Transverse colon (tissue), 4 donors: ENCODE data around the gene MYZAP. TPM values are rescaled to one million over a fixed set of nuclear protein-coding genes. Genes with fewer than 3 reads are reported as not detected.

Experiments used
- DNase-seq: peaks from one replicate; pipeline ENCODE4 v3.0.0-alpha.2; 2019
- H3K27ac ChIP-seq, 4 donors: fragments of 200-600 bp; sonication (generic); 2 replicates each; pipeline ENCODE4 v1.5.1; 2016 to 2018; ENCODE audit warnings: inconsistent platforms in 4 of 4
- H3K27me3 ChIP-seq: fragments of 200-600 bp; sonication (generic); 2 replicates; pipeline ENCODE4 v1.5.1; 2017; ENCODE audit warnings: inconsistent platforms
- H3K36me3 ChIP-seq, 4 donors: fragments of 200-600 bp; sonication (generic); 2 replicates each; pipeline ENCODE4 v1.5.1; 2017 to 2019; ENCODE audit warnings: inconsistent platforms in 4 of 4
- H3K4me1 ChIP-seq, 4 donors: fragments of 200-600 bp; sonication (generic); 2 replicates each; pipeline ENCODE4 v1.5.1; 2017 to 2020; ENCODE audit warnings: inconsistent platforms in 4 of 4
- H3K4me3 ChIP-seq, 4 donors: fragments of 200-600 bp; sonication (generic); 1 replicate in 1 of 4; 2 replicates in 3 of 4; pipeline versions ENCODE4 v1.5.1 to v1.6.1; 2017 to 2019; ENCODE audit warnings: inconsistent platforms in 4 of 4
- H3K9me3 ChIP-seq, 2 donors: fragments of 200-600 bp; sonication (generic); 2 replicates each; pipeline ENCODE4 v1.5.1; 2017 to 2019; ENCODE audit warnings: inconsistent platforms in 2 of 2
- CTCF ChIP-seq, 5 experiments: fragments of 200-600 bp in 3 of 5; fragments of 450-650 bp in 2 of 5; sonication (generic) in 3 of 5; IDR thresholded peaks; 1 replicate in 2 of 5; 2 replicates in 3 of 5; pipeline ENCODE4 v1.5.1; 2016 to 2017; ENCODE audit warnings: antibody characterized with exemption in 5 of 5, inconsistent platforms in 3 of 5, mild to moderate bottlenecking in 2 of 5, moderate library complexity in 1 of 5
- EP300 ChIP-seq: sonication (generic); formaldehyde crosslinking; IDR thresholded peaks from one replicate; pipeline ENCODE4 v1.6.1; 2017; ENCODE audit warnings: antibody characterized with exemption, low read depth
- POLR2A ChIP-seq: fragments of 450-650 bp; IDR thresholded peaks from one replicate; pipeline ENCODE4 v1.6.1; 2016; ENCODE audit warnings: antibody characterized with exemption, mild to moderate bottlenecking, moderate library complexity
- POLR2AphosphoS5 ChIP-seq, 3 donors: sonication (generic); formaldehyde crosslinking; IDR thresholded peaks; one replicate each; pipeline ENCODE4 v1.6.1; 2016; ENCODE audit warnings: antibody characterized with exemption in 3 of 3
- WGBS, 2 donors: methylation state at CpG; one replicate each; pipeline ENCODE4 v1.1.5; 2018; ENCODE audit warnings: low coverage in 1 of 2; 5-methylcytosine and 5-hydroxymethylcytosine counted together
- in situ Hi-C, 4 donors: fragments of 200-750 bp; cut with MboI; loops; one replicate each; pipeline versions ENCODE4 v1.15.0 to v1.15.1; 2017; ENCODE audit warnings: low sequenced_read_pairs in 3 of 4, low pct_ligation_motif_present in 1 of 4, low pct_unique_long_range_greater_than_20kb in 1 of 4
- intact Hi-C: fragments of 100-400 bp; cut with DNase I; formaldehyde crosslinking; loops from one replicate; pipeline ENCODE4 v1.15.1; 2023; ENCODE audit warnings: low total_unique reads
- total RNA-seq, 4 donors: library from RNA; depleted of rRNA; stranded (reverse); fragments of >200 nt; gene quantifications; one replicate each; pipeline ENCODE4 v1.1.0, GENCODE V29; 2016

The MYZAP gene
- total RNA-seq, 4 donors from 2014 or later = 1.00 to 24.3 (median 10.7) TPM

DNA sequence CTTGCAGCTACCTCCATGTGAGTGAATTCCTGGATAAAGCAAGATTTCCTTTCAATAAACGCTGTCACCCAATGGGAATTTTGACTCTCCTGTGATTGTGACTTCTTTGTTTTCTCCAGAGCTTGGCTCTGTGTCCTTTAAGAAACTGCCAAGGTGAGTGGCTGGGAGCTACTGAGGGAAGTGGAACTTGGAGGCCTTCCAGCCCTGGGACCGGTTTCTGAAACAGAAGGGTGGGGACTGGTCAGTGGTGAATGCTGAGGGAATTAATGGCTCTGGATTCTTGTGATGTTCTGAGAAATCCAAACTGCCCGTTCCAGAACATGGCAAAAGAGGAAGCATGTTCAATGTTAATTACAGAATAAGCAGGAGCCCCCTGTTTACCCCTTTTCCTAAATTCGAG lies 41.1 kb upstream of the MYZAP start:
- Histone ChIP-seq H3K27ac (peak overlapping the region in 1 of 4 donors; percentile 29), H3K36me3 (no peaks in the 10 kb centered on the region), H3K4me1 (peaks cover 0 to 15% (median 6%) of the 10 kb centered on the region in 4 donors), H3K27me3 (no peaks in the 10 kb centered on the region), H3K4me3 (no peak overlapping the region), H3K9me3 (no peaks in the 10 kb centered on the region)
- in situ Hi-C loops = loop anchor here in 2 of 4 donors (10.0 to 25.0 kb wide), 2 partner anchors 312 to 524 kb away; no protein-coding TSS in a partner anchor
- no peak for TF ChIP-seq CTCF (IDR thresholded peaks at IDR 0.05)
- peak; percentile 75 for DNase-seq
- intact Hi-C loops = no loop called here
- 50 to 64% methylated on average over 3 to 4 of the region's 4 CpGs for whole genome bisulfite sequencing, 2 donors

DNA sequence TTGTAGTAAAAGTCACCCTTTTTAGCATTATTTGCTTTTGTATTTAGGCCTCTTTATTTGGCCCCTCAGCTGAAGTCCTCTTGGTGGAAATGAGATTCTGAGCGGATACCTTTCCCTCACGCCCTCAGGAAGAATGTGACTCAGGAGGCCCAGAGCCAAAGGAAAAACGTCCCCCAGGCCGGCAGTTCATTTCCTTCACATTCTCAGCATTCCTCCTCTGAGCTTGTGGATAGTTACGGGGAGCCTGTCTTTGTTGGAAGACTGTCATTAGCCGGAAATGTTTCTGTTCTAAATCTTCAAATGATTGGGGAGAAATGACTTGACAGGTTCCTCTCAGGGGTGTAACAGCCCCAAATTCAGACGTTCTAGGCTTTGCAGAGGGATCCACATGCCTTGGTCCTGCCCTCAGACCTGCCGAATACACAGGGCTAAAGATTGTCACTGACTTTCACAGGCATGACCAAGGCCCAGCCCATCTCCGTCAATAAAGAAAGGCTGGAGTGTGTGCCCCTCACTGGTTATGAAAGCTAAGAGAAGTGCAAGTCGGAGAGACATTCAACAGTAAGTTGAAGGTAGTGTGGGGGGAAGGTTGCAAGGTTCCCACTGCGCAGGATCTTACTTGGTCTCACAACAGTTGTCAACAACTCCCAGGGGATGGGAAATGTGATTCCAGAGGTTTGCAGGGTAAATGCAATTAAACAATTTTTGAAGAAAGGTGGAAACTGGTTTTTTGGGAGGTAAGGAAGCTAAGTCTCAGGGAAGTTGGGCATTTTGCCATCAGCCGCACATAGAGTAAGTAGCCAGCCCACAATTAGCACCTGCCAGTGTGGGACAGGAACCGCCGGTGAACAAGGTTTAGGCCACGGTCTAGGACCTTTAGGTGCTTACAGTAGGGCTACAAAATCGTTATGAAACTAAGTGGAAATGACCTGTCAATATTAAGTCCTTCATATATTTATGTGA lies 39.7 kb upstream of the MYZAP start:
- DNase-seq = no peak
- Histone ChIP-seq H3K27me3 (no peaks in the 10 kb centered on the region), H3K4me1 (peaks cover 0 to 15% (median 6%) of the 10 kb centered on the region in 4 donors), H3K9me3 (no peaks in the 10 kb centered on the region), H3K4me3 (no peak overlapping the region), H3K36me3 (no peaks in the 10 kb centered on the region), H3K27ac (no peak overlapping the region)
- intact Hi-C loops (no loop called here), in situ Hi-C loops (loop anchor here in 2 of 4 donors (10.0 to 25.0 kb wide), 2 partner anchors 310 to 523 kb away; no protein-coding TSS in a partner anchor)
- WGBS, 2 donors = 65 to 74% methylated on average over 7 to 16 of the region's 16 CpGs
- no peak for TF ChIP-seq POLR2A
- no peak for TF ChIP-seq EP300
- TF ChIP-seq CTCF (IDR thresholded peaks at IDR 0.05) = no peak
- TF ChIP-seq POLR2AphosphoS5 (IDR thresholded peaks at IDR 0.05) = no peak

DNA sequence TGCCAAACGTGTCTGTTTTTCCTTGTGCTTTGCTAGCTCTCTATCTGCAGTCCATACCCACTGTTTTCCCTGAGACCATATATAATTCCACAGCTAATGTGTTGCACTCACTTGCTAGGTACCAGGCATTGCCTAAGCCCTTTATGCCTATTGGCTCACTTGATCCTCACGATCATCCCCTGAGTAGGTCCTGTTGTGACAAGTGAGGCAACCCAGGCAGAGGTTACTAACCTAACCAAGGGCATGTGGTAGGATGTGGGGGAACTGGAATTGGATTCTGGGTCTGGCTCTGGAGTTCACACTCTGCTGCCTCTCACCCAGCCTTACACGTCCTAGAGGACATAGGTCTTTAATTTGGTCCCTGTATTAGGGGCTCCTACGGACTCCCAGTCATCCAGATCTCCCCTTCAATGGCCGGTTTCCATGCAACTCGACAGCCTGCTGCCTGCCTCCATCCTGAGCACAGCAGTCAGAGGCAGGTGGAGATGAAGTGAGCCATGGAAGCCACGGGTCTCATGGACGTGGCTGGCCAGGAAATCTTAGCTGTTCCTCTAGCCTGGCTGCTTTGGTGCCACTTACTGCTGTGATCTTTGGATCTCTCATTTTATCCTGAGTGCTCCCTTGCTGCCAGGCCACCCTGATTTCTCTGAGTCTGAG lies 38.9 kb upstream of the MYZAP start:
- H3K4me3 ChIP-seq = no peak overlapping the region
- no peak overlapping the region for H3K27ac ChIP-seq
- WGBS, 2 donors = 75 to 85% methylated on average over 5 to 8 of the region's 8 CpGs
- intact Hi-C loops (no loop called here), in situ Hi-C loops (loop anchor here in 2 of 4 donors (10.0 to 25.0 kb wide), 2 partner anchors 309 to 522 kb away; no protein-coding TSS in a partner anchor)
- no peaks in the 10 kb centered on the region for H3K27me3 ChIP-seq
- H3K9me3 ChIP-seq = no peaks in the 10 kb centered on the region
- no peak for TF ChIP-seq EP300
- no peak for TF ChIP-seq POLR2A
- TF ChIP-seq CTCF (IDR thresholded peaks at IDR 0.05) = no peak
- no peak for TF ChIP-seq POLR2AphosphoS5 (IDR thresholded peaks at IDR 0.05)
- no peak for DNase-seq
- H3K36me3 ChIP-seq = no peaks in the 10 kb centered on the region
- peaks cover 0 to 15% (median 6%) of the 10 kb centered on the region in 4 donors for H3K4me1 ChIP-seq

DNA sequence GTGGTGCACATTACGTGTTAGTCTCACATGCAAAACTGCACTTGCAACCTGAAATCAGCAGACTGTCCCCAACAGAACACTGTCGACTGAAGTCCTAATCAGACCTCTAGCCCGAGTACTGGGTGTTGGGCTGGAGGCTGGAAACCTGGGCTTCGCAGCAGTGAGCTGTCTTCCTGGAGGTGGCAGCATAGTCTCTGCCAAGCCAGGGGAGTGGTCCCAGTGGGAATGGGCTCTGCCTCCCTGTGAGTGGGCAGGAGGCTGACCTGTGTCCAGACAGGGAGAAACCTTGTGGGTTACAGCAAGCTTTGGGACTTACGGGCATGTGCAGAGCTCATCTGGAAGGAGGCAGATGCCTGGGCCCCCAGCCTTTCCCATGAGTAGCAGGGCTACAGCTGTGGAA lies 38.2 kb upstream of the MYZAP start:
- in situ Hi-C loops = loop anchor here in 2 of 4 donors (10.0 to 25.0 kb wide), 2 partner anchors 309 to 521 kb away; no protein-coding TSS in a partner anchor

More for the DNA sequence above, 38.2 kb upstream of the MYZAP start:
- Histone ChIP-seq H3K27me3 (no peaks in the 10 kb centered on the region), H3K36me3 (no peaks in the 10 kb centered on the region), H3K9me3 (no peaks in the 10 kb centered on the region), H3K4me3 (no peak overlapping the region), H3K4me1 (peaks cover 0 to 12% (median 6%) of the 10 kb centered on the region in 4 donors), H3K27ac (no peak overlapping the region)
- DNase-seq = no peak
- WGBS, 2 donors = 88% methylated on average over 4 of the region's 5 CpGs; no CpG with 5 or more reads in 1 of the 2 donors
- TF ChIP-seq POLR2A (no peak), CTCF (IDR thresholded peaks at IDR 0.05) (no peak), EP300 (no peak), POLR2AphosphoS5 (IDR thresholded peaks at IDR 0.05) (no peak)
- intact Hi-C loops = no loop called here
